ENCODE data around the gene SLC28A1. TPM values are rescaled to one million over a fixed set of nuclear protein-coding genes. Genes with fewer than 3 reads are reported as not detected.

The SLC28A1 gene
- total RNA-seq, 1 experiment from 2014 or later: 0.13 TPM

- Histone ChIP-seq H2BK20ac (ENCODE audit: low read depth, low read length, poor library complexity, severe bottlenecking) (no peak overlapping the region), H3T11ph (ENCODE audit: low read length) (no peak overlapping the region), H3K79me1 (ENCODE audit: insufficient read depth, low read depth, low read length, poor library complexity, severe bottlenecking) (no peaks in the 10 kb centered on the region), H3K27me3 (ENCODE audit: insufficient read depth, low read length) (no peaks in the 10 kb centered on the region), H3K9me3 (ENCODE audit: control insufficient read depth, low read depth, low read length) (no peaks in the 10 kb centered on the region), H3K4ac (ENCODE audit: low read depth, low read length) (no peak overlapping the region), H3K9ac (ENCODE audit: extremely low read depth, insufficient read length, low read length) (no peak overlapping the region), H3K18ac (ENCODE audit: insufficient read length, low read depth, low read length) (no peak overlapping the region), H3K27ac (ENCODE audit: insufficient read length, low read depth, low read length) (no peak overlapping the region), H2AFZ (ENCODE audit: low read length) (no peak overlapping the region), H4K91ac (ENCODE audit: insufficient read length, low read depth, low read length) (no peak overlapping the region), H4K8ac (replicated peaks; ENCODE audit: insufficient read length, low read depth, low read length) (no peak overlapping the region), H3K23ac (ENCODE audit: insufficient read length, low read depth, low read length) (no peak overlapping the region), H2BK15ac (ENCODE audit: low read depth, low read length) (no peak overlapping the region), H2BK5ac (ENCODE audit: insufficient read length, low read length) (no peak overlapping the region), H3K79me2 (ENCODE audit: insufficient read depth, low read length) (no peaks in the 10 kb centered on the region), H2AK5ac (ENCODE audit: insufficient read length, low read length) (no peak overlapping the region), H2BK120ac (ENCODE audit: low read depth, low read length, poor library complexity, severe bottlenecking) (no peak overlapping the region), H3K56ac (ENCODE audit: insufficient read length, low read depth, low read length) (no peak overlapping the region), H2BK12ac (ENCODE audit: insufficient read length, low read depth, low read length) (no peak overlapping the region), H3K14ac (ENCODE audit: insufficient read depth, low read length) (no peak overlapping the region), H3K4me1 (ENCODE audit: insufficient read depth, low read length) (no peaks in the 10 kb centered on the region), H3K4me2 (ENCODE audit: insufficient read depth, insufficient read length, low read length) (no peak overlapping the region), H3K23me2 (ENCODE audit: insufficient read length, low read depth, low read length, poor library complexity, severe bottlenecking) (no peaks in the 10 kb centered on the region), H4K5ac (ENCODE audit: insufficient read length, low read depth, low read length) (no peak overlapping the region), H4K20me1 (ENCODE audit: control insufficient read depth, insufficient read depth, insufficient read length) (no peaks in the 10 kb centered on the region)
- WGBS (ENCODE audit: extremely low coverage, insufficient read length, low lambda C conversion rate): no CpG with 5 or more reads among the region's 21 CpGs
- peak; percentile 68 for DNase-seq
- Mint-ChIP-seq H3K27ac (no peak overlapping the region), H3K4me1 (peaks cover 3% of the 10 kb centered on the region in 2 experiments; a peak in 2 of 4 replicates), H3K9me3 (no peaks in the 10 kb centered on the region; a peak in 1 of 5 replicates), H3K27me3 (ENCODE audit: low read depth) (0 out of 2 replicates have a peak, but pooled peaks cover 1% of the 10 kb centered on the region), H3K36me3 (ENCODE audit: insufficient read depth in 1 of 3, low read depth in 3 of 3) (no peaks in the 10 kb centered on the region), H3K4me3 (no peak overlapping the region)
- peak; percentile 58 for TF ChIP-seq CTCF (conservative IDR thresholded peaks at IDR 0.05)
Measured at GRCh38 chr15:84934942-84935729, 50.7 kb downstream of the SLC28A1 start.

Data from H9 (cell line).